Spleen (tissue), 7 donors: Measurements from ENCODE around the gene AREG.

ENCODE experiments used
- POLR2A ChIP-seq, 3 donors: fragments of 450-650 bp; IDR thresholded peaks; one replicate each; pipeline ENCODE4 v1.5.1; 2017; ENCODE audit warnings: antibody characterized with exemption in 3 of 3, mild to moderate bottlenecking in 1 of 3
- POLR2AphosphoS5 ChIP-seq, 3 donors: sonication (generic); formaldehyde crosslinking; IDR thresholded peaks; one replicate each; pipeline ENCODE4 v1.5.1; 2017; ENCODE audit warnings: antibody characterized with exemption in 3 of 3
- TF ChIP-seq, protein P1 (sequence below), 11 experiments: fragments of 200-600 bp in 7 of 11; fragments of 450-650 bp in 4 of 11; sonication (generic) in 4 of 11; IDR thresholded peaks in 8 of 11; conservative IDR thresholded peaks in 3 of 11; 1 replicate in 7 of 11; 2 replicates in 4 of 11; pipeline versions ENCODE4 v1.4.0 to v1.8.0; 2016 to 2021; ENCODE audit warnings: antibody characterized with exemption in 11 of 11, inconsistent platforms in 4 of 11, mild to moderate bottlenecking in 1 of 11
- donor health status: DM: no; HTN: no; CAD: no; lungs with moderate emphysema.
- donor health status: DM: no; HTN: no; CAD: no.
- donor health status: DM: no; HTN: no; CAD: no.

DNA sequence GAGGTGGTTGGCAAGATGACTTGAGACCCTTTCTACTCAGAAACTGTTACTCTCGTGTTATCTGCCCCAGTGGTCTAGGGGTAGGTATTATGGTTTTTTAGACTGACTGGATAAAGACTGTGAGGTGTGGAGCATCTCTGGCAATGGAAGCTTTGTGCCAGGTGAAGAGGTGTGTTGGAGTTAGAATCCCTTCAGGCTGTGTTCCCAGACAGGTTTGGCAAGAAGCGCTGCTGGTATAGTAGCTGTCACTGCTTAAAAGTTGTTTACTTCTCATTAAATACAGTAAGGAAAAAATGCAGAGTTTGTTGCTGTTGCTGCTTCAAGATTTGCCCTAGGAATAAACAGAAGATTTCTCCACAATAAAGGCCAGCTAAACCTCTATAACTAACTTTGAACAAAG lies 35.3 kb downstream of the AREG start:
- TF ChIP-seq, protein P1, sequence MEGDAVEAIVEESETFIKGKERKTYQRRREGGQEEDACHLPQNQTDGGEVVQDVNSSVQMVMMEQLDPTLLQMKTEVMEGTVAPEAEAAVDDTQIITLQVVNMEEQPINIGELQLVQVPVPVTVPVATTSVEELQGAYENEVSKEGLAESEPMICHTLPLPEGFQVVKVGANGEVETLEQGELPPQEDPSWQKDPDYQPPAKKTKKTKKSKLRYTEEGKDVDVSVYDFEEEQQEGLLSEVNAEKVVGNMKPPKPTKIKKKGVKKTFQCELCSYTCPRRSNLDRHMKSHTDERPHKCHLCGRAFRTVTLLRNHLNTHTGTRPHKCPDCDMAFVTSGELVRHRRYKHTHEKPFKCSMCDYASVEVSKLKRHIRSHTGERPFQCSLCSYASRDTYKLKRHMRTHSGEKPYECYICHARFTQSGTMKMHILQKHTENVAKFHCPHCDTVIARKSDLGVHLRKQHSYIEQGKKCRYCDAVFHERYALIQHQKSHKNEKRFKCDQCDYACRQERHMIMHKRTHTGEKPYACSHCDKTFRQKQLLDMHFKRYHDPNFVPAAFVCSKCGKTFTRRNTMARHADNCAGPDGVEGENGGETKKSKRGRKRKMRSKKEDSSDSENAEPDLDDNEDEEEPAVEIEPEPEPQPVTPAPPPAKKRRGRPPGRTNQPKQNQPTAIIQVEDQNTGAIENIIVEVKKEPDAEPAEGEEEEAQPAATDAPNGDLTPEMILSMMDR (IDR thresholded peaks at IDR 0.05 in 8 of 11, conservative IDR thresholded peaks at IDR 0.05 in 3 of 11), result no peak
- TF ChIP-seq POLR2A (IDR thresholded peaks at IDR 0.05), result no peak
- TF ChIP-seq POLR2AphosphoS5 (IDR thresholded peaks at IDR 0.05), result no peak
